Midbrain (tissue), 1 donor: ENCODE data around the gene ZBTB48.
"Not testable (repeated sequence)": the region's sequence is repeated elsewhere in the genome, so short reads cannot be mapped to it uniquely, and the experiment has no call there.

Source experiments
- DNase-seq: peaks from one replicate; lab custom pipeline; 2025; lab: John Stamatoyannopoulos, UW

ZBTB48 gene

DNA sequence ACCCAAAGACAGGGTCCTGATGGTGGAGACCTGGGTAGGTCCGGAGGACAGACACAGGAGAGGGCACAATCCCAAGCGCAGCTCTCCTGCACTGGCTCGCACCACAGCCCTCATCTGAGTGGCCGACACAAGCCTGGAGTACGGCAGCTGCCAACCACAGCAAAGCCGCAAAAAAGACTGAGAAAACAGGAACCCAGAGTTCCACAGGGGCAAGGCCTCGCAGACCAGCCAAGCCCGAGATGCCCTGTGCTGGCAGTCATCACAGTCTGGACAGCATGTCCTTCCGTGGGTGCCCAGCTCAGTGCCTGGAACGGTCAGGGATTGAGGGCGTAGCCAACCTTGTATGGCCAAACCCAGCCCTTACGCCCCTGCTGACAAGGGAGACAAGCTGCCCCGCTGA lies 11.4 kb downstream of the ZBTB48 start:
- peak; percentile 11 for DNase-seq

DNA sequence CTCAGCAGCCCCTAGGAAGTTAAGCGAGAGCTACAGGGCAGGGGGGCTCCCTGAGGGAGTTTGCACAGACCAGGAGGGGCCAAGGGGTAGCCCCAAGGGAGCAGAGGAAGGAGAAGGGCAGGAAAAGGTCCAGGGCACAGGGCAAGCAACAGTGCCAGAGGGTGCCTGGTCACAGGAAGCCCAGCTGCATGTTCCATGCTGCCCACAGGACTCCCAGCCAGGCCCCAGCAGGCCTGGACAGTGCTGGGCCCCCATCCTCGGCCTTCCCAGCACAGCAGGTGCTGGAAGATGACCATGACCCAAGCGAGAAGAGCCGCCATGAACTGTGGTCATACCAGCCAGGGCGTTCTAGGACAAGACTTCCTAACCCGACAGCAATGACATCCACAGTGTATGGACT lies 11.8 kb downstream of the ZBTB48 start:
- DNase-seq = no peak

DNA sequence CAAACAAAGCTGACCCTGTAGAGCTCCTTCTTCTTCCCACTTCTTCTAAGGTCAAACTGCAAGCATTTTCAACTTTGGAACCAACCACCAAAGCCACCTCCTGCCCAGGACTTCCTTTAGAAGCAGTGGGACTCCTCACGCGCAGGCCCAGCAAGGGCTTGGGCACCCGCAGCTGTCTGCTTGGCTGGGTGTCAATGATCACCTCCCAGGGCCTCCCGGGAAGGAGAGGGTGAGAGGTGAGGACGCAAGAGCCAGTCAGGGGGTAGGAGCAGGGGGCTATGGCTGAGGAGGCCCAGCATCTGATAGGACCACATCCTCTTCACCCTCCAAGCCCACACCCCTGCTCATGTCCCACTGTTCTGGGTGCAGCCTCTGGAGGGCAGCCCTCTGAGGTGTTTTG lies 12.6 kb downstream of the ZBTB48 start:
- DNase-seq = no peak

DNA sequence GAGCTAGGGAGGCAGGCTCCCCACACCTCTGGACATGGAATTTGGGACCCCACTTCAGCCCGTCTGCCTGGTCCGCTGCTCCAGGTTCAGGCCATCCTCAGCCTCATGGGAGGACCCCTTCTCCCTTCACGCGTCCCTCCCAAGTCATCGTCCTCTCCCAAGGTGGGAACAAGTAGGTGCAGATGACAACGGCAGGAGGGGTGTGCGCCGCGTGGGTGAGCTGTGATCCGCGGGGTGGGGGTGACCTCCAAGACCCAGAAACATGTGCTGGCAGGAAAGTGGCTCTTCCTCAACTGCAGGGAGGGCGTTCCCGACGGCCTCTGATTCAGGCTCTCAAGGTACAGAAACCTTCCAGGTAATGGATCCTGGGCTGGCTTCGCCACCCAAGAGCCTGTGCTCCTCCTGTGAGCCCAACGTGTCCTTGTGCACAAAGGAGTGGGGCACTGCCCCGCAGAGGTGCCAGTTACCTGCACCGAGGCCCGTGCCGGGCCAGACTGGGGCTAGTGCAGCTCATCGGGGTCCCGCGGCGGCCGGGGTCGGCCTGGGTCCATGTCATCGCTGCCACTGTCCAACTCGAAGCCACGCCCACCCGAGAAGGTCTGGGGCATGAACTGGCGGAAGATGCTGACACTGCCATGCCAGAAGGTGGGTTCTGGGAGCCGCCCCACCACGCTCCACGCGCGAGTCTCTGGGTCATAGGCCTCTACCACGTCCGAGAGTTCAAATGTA lies 13.2 kb downstream of the ZBTB48 start:
- DNase-seq = no peak

DNA sequence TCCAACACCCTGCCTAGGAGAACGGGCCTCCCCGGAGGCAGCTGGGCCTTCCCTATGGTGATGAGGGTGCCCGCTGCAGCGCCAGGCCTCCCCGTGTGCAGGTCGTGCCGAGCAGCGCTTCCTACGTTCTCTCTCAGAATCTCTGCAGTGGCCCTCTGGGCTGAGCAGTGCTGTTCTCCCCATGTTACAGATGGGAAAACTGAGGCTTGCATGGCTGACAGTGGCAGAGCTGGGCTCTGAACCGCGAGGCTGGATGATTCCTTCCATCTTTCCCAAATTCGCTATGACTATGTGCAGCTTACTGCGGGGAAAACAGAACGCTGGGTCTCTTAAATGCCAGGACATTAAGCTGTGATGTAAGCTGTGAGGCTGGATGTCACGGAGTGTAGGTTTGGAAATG lies 14.0 kb downstream of the ZBTB48 start:
- DNase-seq = no peak

DNA sequence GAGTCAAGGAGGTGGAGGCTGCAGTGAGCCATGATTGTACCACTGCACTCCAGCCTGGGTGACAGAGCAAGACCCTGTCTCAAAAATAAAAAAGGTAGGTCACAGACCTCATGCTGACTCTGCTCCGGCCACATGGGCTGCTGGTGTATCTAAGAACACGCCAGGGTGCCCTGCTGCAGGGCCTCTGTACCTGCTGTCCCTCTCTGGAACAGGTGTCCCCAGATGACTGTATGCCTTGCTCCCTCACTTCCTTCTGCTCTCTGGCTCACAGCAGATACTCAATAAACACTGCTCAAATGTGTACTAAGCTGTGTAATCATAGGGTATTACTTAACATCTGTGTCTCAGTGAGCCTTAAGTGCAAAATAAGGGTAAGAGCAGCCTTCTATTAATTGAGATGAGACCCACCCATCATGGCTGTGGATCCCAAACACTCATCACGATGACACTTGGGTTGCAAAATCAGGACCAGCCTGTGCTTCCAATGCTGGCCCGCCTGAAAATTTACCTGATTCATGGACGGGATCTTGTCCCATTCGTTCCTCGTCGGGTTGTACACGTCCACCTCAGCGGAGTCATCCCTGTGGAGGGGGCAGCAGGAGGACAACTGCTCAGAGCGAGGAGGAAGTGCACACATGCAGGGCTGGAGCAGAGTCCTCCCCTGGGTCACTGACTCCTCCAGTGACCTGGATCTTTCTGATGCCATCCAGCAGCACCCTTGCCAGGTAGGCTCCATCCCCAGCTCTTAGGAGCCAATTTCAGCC lies 15.4 kb downstream of the ZBTB48 start:
- no peak for DNase-seq

DNA sequence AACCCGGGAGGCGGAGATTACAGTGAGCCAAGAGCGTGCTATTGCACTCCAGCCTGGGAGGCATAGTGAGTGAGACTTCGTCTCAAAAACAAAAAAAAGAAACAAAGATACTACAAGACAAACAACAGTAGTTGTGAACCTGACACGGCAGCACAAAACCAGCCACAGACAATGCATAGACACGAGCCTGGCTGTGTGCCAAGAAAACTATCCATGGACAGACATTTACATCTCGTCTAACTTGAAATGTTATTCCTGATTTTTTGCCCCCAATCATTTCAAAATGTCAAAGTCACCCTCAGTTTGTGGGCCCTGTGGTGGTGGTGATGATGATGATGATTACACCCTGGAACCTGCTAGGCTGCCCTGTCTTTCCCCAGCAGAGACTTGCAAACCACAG lies 16.6 kb downstream of the ZBTB48 start:
- DNase-seq = no peak

DNA sequence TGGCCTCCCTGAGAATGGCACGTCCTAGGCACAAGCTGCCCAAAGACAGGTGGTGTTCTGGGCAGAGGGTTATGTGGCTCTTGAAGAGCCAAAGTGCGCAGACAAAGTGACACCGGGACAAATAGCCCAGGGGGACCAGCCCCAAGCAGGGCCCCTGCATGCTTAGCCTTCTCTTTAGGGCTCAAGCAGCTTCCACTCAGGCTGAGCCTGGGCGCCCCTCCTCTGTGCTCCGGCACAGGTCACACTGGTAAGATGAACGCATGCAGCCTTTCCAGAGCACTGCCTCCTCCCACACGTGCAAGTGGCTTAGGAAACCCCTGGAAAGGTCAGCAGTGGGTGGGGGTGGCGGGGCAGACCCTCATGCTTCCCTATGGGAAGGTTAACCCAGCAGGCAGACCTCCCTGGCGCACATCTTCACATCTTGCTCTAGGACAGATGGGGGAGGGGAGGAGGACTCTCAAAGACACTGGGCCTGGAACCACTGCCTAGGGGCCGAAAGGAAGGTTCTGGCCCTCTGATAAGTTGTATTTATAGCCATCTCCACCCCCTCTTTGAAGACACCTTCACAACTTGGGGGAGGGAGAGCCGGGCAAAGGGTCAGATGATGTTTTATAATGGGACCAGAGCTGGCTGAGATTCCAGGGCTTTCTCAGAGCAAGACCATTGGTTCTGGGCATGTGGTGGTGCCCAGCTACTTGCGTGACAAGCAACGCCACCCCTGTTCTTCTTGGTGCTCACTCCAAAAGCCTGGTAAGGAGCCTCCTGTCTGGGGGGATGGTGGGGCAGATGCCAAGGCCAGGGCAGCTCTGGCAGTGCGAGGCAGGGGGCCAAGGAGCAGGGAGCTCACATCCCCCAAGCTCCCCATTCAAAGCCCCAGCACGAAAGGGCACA lies 17.3 kb downstream of the ZBTB48 start:
- DNase-seq = no peak

DNA sequence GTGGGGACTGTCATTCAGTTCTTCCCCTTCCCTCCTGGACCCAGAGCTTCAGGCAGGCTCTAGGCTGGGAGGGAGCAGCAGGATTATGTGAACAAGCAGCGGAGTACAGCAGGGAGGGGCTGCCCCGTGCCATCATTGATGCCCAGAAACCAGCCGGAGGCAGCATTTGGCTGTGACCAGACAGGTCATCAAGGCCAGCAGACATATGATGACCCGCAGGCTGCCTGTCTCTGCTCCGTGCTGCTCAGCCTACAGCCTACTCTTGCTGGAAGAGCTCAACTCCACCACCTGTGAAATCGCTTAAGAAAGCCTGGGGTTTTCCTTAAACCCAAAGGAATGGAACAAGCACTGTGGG lies 18.0 kb downstream of the ZBTB48 start:
- no peak for DNase-seq

DNA sequence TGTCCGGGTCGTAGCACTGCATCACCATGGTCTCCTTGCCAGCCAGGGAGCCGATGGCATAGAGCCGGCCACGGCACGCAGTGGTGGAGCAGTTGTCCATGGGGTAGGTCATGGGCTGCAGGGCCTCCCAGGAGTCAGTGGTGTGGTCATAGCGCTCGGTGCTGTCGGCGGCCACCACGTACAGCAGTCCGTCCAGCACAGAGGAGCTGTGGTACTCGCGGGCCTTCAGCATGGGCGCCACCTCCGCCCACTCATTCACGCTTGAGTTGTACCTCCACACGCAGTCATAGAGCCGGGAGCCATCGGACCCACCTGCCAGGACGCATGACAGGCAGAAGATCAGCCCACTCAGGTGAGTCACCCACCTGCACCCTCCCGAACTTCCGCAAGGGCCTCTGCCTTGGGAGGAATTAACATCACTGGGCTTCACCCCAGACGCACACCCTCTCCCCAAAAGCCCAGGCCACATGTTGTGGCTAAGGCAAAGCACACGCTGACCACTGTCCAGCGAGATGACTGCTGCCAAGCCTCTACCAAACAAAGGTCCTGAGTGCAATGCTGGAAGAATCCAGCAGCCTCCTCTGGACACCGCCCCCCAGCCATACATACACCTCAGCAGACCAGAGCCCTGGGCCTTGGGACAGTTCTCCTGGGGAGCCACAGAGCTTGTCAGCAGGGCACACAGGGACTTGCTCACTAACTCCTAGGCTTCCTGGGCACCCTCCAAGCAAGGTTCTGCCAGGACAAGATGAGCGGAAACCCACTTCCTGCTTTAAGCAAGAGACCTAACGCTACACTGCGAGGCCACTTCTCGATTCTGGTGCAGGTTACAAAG lies 19.6 kb downstream of the ZBTB48 start:
- no peak for DNase-seq

DNA sequence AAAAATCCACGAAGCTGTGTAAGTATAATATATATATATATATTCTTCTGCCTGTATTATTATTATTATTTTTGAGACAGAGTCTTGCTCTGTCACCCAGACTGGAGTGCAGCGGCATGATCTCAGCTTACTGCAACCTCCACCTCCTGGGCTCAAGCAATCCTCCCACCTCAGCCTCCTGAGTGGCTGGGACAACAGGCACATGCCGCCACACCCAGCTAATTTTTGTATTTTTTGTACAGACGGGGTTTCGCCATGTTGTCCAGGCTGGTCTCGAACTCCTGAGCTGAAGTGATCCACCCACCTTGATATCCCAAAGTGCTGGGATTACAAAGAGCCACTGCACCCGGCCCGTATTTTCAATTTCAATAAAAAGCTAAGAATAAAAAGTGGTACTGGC lies 20.2 kb downstream of the ZBTB48 start:
- DNase-seq = not testable (repeated sequence)

DNA sequence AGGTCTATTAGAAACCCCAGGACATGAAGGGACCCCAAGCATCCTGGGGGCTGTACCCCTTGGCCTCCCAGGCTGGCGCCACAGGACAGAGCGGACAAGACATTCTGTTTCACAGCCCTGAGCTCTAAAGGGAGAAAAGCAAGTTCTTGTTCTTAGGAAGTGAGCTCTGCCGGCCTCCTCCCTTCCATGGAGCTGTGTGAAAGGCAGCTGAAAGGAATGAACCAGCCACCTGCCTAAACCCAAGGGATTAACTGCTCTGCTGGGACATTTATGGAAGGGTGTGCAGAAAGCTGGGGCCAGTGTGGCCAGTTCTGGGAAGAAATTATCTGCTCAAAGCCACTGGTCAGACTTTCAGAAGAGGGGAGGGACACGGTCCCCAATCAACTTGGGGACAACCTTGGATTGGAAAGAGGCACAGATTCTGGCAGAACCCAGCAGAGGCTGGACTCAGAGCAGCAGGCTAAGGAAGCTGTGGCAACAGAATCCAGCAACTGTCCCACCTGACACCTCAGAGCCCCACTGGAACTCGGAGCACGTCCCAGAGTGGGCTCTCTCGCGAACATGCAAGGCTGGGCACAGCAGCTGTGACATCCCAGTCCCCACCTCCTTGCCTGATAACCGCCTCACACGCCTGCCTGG lies 20.7 kb downstream of the ZBTB48 start:
- no peak for DNase-seq

DNA sequence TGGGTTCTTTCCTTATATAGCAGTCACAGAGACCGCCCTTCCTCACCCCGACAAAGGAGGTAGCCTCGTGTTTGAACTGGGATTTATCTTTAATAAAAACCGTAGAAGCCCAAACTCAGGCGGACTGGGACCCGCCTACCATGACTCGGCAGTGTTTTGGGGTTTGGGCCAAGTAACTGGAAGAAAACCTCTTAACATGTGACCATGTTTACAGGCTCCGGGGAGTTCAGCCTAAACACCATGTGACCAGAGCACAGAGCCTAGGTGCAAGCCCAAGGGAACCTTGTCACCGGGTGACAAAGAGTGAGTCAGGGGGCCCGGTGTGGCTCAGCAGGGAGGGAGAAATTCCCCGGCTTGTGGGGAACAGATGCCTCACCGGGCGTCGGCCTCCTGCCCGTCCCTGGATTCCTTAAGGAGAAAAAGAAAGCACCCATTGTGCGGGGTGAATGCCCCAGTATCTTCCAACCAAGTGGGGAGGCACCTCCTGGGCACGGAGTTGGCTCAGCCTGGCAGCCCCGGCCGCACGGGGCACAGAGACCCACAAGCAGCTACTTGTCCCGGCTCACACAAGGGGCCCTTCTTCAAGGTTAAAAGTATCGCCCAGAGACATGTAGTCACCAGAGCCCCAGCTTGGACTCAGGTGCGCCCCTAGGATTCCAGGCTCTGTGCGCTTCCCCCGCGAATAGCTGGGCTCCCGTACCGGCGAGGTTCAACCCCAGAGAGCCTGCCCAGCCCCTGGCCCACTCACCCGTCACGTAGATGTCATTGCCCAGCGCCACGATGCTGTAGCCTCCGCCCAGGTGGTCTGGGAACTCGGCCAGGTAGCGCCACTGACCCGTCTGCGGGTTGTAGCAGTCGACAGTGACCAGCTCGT lies 21.5 kb downstream of the ZBTB48 start:
- peak; percentile 82 for DNase-seq

DNA sequence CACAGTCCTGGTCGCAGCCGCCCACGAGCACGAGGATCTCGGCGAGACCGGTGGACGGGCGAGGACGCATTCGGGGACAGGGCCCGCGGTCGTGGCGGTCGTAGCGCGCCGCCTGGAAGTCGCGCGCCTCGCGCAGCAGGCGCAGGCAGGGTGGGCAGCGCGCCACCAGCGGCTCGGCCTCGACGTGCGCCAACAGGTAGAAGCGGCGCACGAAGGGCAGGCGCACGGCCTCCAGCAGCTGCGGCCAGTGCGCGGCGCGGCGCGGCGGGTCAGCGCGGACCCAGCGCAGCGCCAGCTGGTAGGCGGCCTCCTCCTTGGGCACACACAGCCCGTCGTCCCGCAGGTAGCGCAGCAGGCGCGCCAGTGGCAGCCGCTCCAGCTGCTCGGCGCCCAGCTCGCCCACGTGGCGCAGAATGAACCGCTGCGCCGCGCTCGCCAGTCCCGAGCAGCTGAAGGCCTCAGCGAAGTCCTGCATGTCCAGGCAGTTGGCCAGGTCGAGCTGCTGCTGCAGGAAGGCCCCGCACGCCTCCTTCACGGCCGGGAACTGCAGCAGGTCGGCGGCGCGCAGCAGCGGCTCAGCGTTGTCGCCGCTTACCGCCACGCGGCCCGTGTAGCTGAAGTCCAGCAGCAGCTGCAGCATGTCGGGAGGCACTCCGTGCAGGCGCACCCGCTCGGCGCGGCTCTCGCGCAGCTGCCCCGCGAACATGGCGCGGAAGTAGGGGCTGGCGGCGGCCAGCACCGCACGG lies 22.3 kb downstream of the ZBTB48 start:
- DNase-seq = peak; percentile 38

DNA sequence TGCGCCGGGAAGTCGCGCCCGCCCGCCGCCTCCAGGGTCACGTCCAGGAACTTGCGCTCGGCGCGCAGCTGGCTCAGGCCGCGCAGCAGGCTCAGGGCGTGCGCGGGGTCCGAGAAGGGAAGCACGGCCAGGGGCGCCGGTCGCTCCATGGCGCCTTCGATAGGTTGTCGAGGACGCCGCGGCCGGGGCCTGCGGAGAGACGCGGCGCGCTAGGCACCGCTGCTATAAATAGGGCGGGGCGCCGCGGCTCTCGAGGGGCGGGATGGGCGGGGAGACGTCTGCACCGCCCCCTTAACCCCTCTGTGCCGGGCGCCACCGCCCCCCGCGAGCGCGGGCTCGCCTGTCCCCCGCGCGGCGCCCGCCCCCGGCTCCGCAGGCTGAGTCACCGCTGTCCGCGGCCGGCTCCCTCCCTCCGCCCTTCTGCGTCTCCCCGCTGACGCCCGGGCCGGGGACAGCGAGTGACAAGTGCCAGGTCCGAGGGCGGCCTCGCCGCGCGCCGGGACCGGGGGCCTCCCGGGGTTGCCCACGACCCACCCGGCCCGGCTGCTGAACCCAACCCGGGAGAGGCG lies 23.0 kb downstream of the ZBTB48 start, which contains the start of gene KLHL21:
Gene KLHL21 (minus strand): TSS at position 201 of the 569 bp plus-strand sequence. CDS start 52 bp downstream, at position 149.
- peak; percentile 93 for DNase-seq

DNA sequence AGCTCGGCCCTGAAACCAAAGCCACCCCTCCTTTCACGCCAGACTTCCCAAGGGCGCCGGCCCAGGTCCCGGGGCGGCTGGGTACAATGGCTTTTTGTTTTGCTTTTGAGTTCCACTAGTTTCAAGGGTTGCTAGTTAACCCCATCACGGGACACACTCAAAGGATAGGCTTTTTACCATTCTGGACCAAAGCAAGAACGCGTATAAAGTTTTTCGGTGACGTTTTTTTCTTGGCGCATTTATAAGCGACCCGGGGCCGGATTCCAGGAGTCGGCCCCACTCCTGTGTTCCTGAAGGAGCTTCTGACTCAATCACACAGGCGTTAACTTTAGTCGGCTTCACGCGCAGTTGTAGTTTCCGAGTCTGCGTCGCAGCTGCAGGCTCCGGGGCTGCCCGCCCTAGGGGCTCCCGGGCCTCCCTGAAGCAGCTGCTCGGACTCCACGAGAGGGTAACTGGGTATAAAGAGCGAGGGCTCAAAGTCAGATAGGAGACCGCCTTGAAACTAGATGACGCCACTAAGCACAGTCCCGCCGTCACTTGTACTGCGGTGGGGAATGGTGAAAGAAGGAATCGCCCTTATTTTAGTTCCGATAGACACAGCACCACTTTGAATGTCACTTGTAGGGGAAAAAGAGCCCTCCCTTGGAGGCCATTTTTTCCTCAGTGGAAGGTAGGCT lies 23.6 kb downstream of the ZBTB48 start:
- DNase-seq = peak; percentile 93

DNA sequence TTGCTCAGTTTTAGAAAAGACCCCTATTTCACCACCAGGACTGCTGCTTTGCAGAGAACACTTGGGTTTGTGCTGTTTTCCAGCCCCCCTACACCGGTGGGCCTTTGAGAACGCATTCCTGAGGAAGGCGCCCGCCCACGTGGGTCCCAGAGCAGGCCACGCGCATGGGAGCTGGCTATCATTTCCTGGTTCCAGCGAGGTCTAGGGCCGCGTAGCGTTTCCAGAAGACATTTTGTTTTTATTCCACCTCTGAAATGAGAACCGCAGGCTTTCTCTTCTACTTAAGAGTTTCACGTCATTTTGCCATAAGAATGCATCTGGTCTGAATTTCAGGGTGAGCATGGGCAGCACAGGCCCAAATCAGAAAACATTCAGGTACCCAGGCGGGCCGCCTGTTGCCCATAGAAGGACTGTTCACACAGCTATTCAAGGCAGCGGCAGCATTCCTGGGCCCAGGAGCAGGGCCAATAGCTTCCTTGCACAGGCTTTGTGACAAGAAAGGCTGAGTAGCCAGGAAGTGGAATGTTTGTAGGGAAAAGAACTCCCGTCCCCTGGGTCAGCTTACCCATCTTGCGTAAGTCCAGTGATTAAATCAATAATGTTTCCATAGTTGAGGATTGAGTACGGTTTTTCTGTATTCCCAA lies 24.2 kb downstream of the ZBTB48 start:
- DNase-seq = peak; percentile 60
